ENCODE measurements around the gene TNFRSF13B. TPM values are rescaled to one million over a fixed set of nuclear protein-coding genes. Genes with fewer than 3 reads are reported as not detected.

TNFRSF13B gene
- total RNA-seq, 6 donors from 2014 or later, result 0.57 to 6.3 (median 2.1) TPM; not detected in 1

DNA sequence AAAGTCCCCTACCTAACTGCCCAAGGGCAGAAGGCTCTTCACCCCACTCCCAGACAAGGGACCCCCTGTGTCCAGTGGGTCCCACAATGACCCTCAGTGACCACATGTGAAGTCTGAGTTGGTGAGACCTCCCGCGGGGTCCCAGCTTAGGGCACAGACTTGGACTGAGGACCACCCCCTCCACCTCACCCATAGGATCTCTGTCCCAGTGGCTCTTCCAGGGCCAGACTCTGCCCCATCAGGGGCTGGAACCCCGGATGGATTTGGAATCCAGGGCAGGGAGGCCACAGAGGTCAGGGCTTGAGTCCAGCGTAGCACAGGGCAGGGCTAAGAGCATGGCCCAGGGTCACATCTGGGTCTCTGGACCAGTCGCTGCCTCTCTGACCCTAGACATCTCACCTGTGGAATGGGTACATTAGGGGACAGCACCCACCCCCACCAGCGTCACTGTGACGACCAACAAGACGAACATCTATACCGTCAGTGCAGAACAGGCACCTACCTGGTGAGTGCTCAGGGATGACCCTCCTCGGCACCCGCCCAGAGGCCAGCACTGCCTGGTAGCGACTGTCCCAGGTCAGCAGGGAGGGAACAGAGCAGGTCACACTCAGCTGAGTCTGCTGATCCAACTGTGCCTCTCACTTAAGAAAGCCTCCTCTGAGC is 37.7 kb downstream of the TNFRSF13B start:
- Histone ChIP-seq H3K36me3 (no peaks in the 10 kb centered on the region), H3K27ac (no peak overlapping the region), H3K4me3 (no peak overlapping the region), H3K9me3 (no peaks in the 10 kb centered on the region), H3K27me3 (no peaks in the 10 kb centered on the region), H3K4me1 (no peaks in the 10 kb centered on the region)
- ATAC-seq (ENCODE audit: low FRiP score in 2 of 2) (no peak), DNase-seq (peak in 1 of 2 donors; percentile 18)
- 91 to 92% methylated on average over 2 to 10 of the region's 12 CpGs for WGBS, 2 donors
- no peak for TF ChIP-seq EP300 (IDR thresholded peaks at IDR 0.05)
- TF ChIP-seq, protein P1, sequence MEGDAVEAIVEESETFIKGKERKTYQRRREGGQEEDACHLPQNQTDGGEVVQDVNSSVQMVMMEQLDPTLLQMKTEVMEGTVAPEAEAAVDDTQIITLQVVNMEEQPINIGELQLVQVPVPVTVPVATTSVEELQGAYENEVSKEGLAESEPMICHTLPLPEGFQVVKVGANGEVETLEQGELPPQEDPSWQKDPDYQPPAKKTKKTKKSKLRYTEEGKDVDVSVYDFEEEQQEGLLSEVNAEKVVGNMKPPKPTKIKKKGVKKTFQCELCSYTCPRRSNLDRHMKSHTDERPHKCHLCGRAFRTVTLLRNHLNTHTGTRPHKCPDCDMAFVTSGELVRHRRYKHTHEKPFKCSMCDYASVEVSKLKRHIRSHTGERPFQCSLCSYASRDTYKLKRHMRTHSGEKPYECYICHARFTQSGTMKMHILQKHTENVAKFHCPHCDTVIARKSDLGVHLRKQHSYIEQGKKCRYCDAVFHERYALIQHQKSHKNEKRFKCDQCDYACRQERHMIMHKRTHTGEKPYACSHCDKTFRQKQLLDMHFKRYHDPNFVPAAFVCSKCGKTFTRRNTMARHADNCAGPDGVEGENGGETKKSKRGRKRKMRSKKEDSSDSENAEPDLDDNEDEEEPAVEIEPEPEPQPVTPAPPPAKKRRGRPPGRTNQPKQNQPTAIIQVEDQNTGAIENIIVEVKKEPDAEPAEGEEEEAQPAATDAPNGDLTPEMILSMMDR (IDR thresholded peaks at IDR 0.05), result no peak
- TF ChIP-seq POLR2A (IDR thresholded peaks at IDR 0.05), result no peak
- no peak for TF ChIP-seq POLR2AphosphoS5 (IDR thresholded peaks at IDR 0.05)

DNA sequence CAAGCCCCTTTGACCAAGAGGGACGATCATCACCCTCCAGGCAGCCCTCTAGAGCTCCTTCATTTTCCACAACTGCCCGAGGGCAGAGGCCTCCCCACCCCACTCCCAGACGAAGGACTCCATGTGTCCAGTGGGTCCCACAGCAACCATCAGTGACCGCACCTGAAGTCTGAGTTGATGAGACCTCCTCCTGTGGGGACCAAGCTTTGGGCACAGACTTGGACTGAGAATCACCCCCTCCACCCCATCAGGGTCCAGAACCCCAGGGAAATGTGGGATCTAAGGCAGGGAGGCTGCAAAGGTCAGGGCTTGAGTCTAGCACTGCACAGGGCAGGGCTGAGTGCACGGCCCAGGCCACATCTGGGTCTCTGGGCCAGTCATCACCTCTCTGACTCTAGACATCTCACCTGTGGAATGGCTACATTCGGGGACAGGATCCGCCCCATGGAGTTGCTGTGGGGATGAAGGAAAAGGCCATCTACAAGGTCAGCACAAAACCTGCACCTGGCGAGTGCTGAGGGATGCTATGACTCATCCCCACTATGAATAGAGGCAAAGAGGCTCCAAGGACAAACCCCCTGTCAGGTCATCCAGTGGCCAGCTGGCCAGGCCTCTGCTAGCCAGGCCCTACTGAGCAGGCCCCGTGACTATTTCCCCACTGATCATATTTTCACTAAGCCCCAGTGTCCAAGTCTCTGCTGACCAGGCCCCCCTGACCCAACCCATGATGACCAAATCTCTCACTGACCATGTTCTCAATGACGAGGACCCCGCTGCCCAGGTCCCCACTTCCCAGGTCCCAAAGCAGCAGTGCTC is 38.4 kb downstream of the TNFRSF13B start:
- H3K4me3 ChIP-seq, result no peak overlapping the region
- H3K4me1 ChIP-seq, result no peaks in the 10 kb centered on the region
- ATAC-seq (ENCODE audit: low FRiP score in 2 of 2) (no peak), DNase-seq (no peak)
- no peaks in the 10 kb centered on the region for H3K9me3 ChIP-seq
- WGBS, 2 donors, result 88 to 92% methylated on average over 7 to 11 of the region's 11 CpGs
- no peak overlapping the region for H3K27ac ChIP-seq
- H3K36me3 ChIP-seq, result no peaks in the 10 kb centered on the region
- H3K27me3 ChIP-seq, result no peaks in the 10 kb centered on the region
- TF ChIP-seq, protein P1 (IDR thresholded peaks at IDR 0.05), result no peak
- TF ChIP-seq POLR2AphosphoS5 (IDR thresholded peaks at IDR 0.05) (no peak), POLR2A (IDR thresholded peaks at IDR 0.05) (no peak), EP300 (IDR thresholded peaks at IDR 0.05) (no peak)

DNA sequence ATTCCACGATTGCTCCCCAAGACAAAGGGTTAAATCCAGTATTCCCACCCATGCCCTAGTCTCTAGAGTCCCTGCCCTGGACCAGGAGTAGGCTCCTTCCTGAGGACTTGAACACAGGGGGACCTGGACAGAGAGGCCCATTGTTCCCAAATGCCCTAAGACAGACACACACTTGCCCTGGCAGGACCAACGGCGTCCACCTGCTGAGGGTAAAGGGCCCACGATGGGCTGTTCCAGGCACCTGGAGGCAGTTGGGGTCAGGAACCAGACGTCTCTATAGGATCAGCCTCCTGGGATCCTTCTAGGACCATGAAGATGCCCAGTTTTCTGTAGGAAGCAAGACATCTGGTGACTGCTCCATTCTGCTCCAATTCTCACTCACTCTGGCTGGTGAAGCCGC is 39.3 kb downstream of the TNFRSF13B start:
- TF ChIP-seq POLR2AphosphoS5 (IDR thresholded peaks at IDR 0.05), result no peak
- no peak for TF ChIP-seq EP300 (IDR thresholded peaks at IDR 0.05)
- TF ChIP-seq, protein P1 (IDR thresholded peaks at IDR 0.05), result no peak
- no peak for TF ChIP-seq POLR2A (IDR thresholded peaks at IDR 0.05)
- WGBS, 2 donors, result 82 to 89% methylated on average over 3 to 6 of the region's 6 CpGs

DNA sequence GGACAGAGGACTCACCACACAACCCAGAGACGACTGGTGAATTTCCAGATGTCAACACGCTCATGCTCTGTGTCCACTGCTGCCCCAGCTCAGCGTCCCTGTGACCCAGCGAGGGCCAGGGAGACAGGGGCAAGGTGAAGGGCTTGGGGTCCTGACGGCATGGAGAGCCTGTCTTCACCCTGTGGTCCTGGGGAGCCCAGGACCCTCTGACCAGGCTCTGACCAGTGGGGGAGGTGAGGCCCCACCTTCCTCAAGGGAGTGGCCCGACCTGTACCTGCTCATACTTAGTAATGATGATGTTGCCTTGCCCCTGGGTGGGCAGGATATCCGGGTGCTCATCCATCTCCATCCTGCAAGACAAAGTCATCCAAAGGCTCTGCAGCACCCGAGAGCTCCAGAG is 39.8 kb downstream of the TNFRSF13B start:
- DNase-seq, result no peak
- ATAC-seq (ENCODE audit: low FRiP score in 2 of 2), result no peak
- TF ChIP-seq, protein P1 (IDR thresholded peaks at IDR 0.05), result no peak
- TF ChIP-seq POLR2AphosphoS5 (IDR thresholded peaks at IDR 0.05), result no peak
- TF ChIP-seq EP300 (IDR thresholded peaks at IDR 0.05), result no peak
- no peak for TF ChIP-seq POLR2A (IDR thresholded peaks at IDR 0.05)
- H3K27me3 ChIP-seq, result no peaks in the 10 kb centered on the region
- no peaks in the 10 kb centered on the region for H3K36me3 ChIP-seq
- no peaks in the 10 kb centered on the region for H3K4me1 ChIP-seq
- no peak overlapping the region for H3K4me3 ChIP-seq
- no peaks in the 10 kb centered on the region for H3K9me3 ChIP-seq
- no peak overlapping the region for H3K27ac ChIP-seq
- 79 to 96% methylated on average over 3 to 5 of the region's 8 CpGs for whole genome bisulfite sequencing, 2 donors

More for the DNA sequence above, 39.3 kb downstream of the TNFRSF13B start:
- DNase-seq, result no peak
- Histone ChIP-seq H3K4me1 (no peaks in the 10 kb centered on the region), H3K27me3 (no peaks in the 10 kb centered on the region), H3K36me3 (no peaks in the 10 kb centered on the region), H3K4me3 (no peak overlapping the region), H3K27ac (no peak overlapping the region), H3K9me3 (no peaks in the 10 kb centered on the region)
- ATAC-seq (ENCODE audit: low FRiP score in 2 of 2), result no peak
